ENCODE results near the gene SERTAD3. TPM values are rescaled to one million over a fixed set of nuclear protein-coding genes. Genes with fewer than 3 reads are reported as not detected.

SERTAD3 gene
- total and polyA plus RNA-seq, 2 of the 4 experiments (the other 2 are of a cell fraction): 20.5 to 23.3 TPM

DNA sequence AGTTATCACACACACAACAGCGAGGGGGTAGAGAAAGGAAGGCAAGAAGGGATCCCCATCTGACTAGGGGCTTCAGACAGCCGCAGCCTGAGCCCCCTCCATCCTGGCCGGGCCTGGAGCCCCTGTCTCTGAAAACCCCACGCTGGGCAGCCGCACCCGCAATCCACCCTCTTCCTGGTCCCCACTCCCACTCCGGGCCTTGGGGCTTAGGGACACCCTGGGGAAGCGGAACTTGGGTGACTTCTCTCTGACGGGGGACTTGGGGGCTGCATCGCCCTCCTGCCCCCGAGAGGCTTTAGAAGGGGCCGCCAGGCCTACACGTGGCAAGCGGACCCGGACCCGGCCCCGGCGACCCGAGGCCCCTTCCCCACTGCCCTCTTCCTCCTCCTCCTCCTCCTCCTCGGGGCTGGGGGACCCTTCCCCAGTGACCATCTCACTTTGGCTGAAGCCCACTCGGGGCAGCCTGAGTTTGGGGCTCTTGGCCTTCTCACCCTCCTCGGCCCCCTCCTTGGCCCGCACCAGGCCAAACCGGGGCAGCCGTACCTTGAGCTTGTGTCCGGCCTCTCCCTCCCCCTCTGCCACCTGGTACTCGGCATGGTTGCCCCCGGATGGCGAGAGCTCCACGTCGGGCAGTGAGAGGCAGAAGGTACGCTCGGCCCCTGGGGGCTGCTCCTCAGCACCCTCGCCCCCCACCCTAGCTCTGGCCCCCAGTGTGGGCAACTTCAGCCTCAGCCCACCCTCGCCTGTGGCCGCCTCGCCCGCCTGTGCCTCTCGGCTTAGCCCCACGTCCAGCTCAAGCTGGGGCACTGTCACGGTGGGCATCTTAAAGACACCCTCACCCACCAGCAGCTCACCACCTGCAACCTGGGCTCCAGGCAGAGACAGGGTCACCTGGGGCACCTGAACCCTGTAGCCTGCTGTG lies 50.0 kb downstream of the SERTAD3 start:
- no peak overlapping the region for H3K14ac ChIP-seq (replicated peaks; ENCODE audit: low read depth, low read length)
- no peak overlapping the region for H3K9ac ChIP-seq (ENCODE audit: low read depth, low read length)
- no peak overlapping the region for H2BK15ac ChIP-seq (ENCODE audit: low read depth, low read length)
- no peaks in the 10 kb centered on the region for H3K9me1 ChIP-seq (ENCODE audit: insufficient read depth, low read length)
- H2AFZ ChIP-seq (replicated peaks; ENCODE audit: low read length, poor library complexity): no peak overlapping the region
- CTCF ChIA-PET: no interaction called here
- no peak overlapping the region for H4K5ac ChIP-seq (ENCODE audit: low read depth, low read length)
- H3K4me2 ChIP-seq (ENCODE audit: low read depth, low read length): no peak overlapping the region
- ATAC-seq (ENCODE audit: low read depth) (no peak), DNase-seq (no peak)
- intact Hi-C loops (cut with micrococcal nuclease) (no loop called here), in situ Hi-C loops (cut with MboI; ENCODE audit: low sequenced_read_pairs) (no loop called here), dilution Hi-C loops (cut with HindIII; ENCODE audit: low sequenced_read_pairs, unreplicated experiment) (no loop called here)
- no peak overlapping the region for H3K23ac ChIP-seq (ENCODE audit: low read depth, low read length)
- BruUV-seq (replicated peaks): no TSS peak
- no peak overlapping the region for H3K27ac ChIP-seq (ENCODE audit: insufficient read depth, low read length)
- H3K36me3 ChIP-seq (ENCODE audit: control insufficient read depth, insufficient read depth, low read length): no peaks in the 10 kb centered on the region
- no peak overlapping the region for H3K4me3 ChIP-seq (ENCODE audit: insufficient read depth, low read depth, low read length)
- 0 out of 4 replicates have a peak, but pooled peaks cover 0 to 2% of the 10 kb centered on the region in 2 experiments for H3K79me1 ChIP-seq (ENCODE audit: low read depth in 1 of 2, low read length in 2 of 2)
- TF ChIP-seq RCOR1 (IDR thresholded peaks at IDR 0.05; ENCODE audit: insufficient replicate concordance, low read length): no peak
- no peak for TF ChIP-seq RFX5 (IDR thresholded peaks at IDR 0.05; ENCODE audit: low read depth, low read length)
- no peak for TF ChIP-seq POLR2A (IDR thresholded peaks at IDR 0.05; ENCODE audit: low read depth, low read length)
- no peak overlapping the region for H3K56ac ChIP-seq (ENCODE audit: extremely low read depth, insufficient read depth, low read length)
- no peaks in the 10 kb centered on the region for H3K9me3 ChIP-seq (ENCODE audit: control insufficient read depth, insufficient read depth, low read length)
- no peaks in the 10 kb centered on the region for H3K4me1 ChIP-seq (ENCODE audit: control insufficient read depth, insufficient read depth, low read length)
- no peak overlapping the region for H2BK5ac ChIP-seq (ENCODE audit: low read depth, low read length, poor library complexity, severe bottlenecking)
- peak overlapping the region; percentile 55 for H2AK9ac ChIP-seq (replicated peaks; ENCODE audit: low read depth, low read length, poor library complexity)
- no peak overlapping the region for H3K4ac ChIP-seq (ENCODE audit: low read depth, low read length)
- no peak overlapping the region for H2BK20ac ChIP-seq (ENCODE audit: low read depth, low read length)
- H4K8ac ChIP-seq (ENCODE audit: low read depth in 2 of 2, low read length in 2 of 2): no peak overlapping the region
- H3K27me3 ChIP-seq (ENCODE audit: control insufficient read depth, insufficient read depth, low read length): no peaks in the 10 kb centered on the region
- H4K20me1 ChIP-seq (ENCODE audit: insufficient read depth, low read length): no peaks in the 10 kb centered on the region
- no peak overlapping the region for H2BK120ac ChIP-seq (ENCODE audit: low read depth, low read length)
- POLR2A ChIA-PET (ENCODE audit: unreplicated experiment): no interaction called here
- WGBS, 2 experiments (ENCODE audit: extremely low coverage in 2 of 2, insufficient read length in 1 of 2): 78% methylated on average over 13 of the region's 41 CpGs; no CpG with 5 or more reads in 1 of the 2 experiments
- H4K91ac ChIP-seq (ENCODE audit: insufficient read depth, low read depth, low read length): no peak overlapping the region
- no peak overlapping the region for H3K18ac ChIP-seq (ENCODE audit: low read depth, low read length)
- H2AK5ac ChIP-seq (ENCODE audit: low read depth, low read length): no peak overlapping the region

Measured in IMR-90 (cell line).